ENCODE results near the gene DAPK1. TPM values are rescaled to one million over a fixed set of nuclear protein-coding genes. Genes with fewer than 3 reads are reported as not detected.

Gene DAPK1
- polyA plus RNA-seq, 1 experiment, result 0.12 TPM

GRCh38 chr9:87651431-87651830 is 153.8 kb downstream of the DAPK1 start:
- POLR2A ChIA-PET, result no interaction called here
- H3K27me3 ChIP-seq (ENCODE audit: control insufficient read depth, insufficient read depth, low read length), result peaks cover 6% of the 10 kb centered on the region
- no peaks in the 10 kb centered on the region for H3K9me3 ChIP-seq (ENCODE audit: control insufficient read depth, insufficient read depth, low read length)
- CTCF ChIA-PET, result no interaction called here
- no peak for DNase-seq (ENCODE audit: low read depth, low spot score)
- no peak for TF ChIP-seq CTCF (IDR thresholded peaks at IDR 0.05; ENCODE audit: low read depth, low read length)
- no peak overlapping the region for H3K4me3 ChIP-seq (ENCODE audit: low read depth, low read length)
- H3K27ac ChIP-seq (ENCODE audit: low read depth, low read length), result no peak overlapping the region

GRCh38 chr9:87653941-87654340 is 156.3 kb downstream of the DAPK1 start:
- TF ChIP-seq CTCF (IDR thresholded peaks at IDR 0.05; ENCODE audit: low read depth, low read length), result no peak
- Histone ChIP-seq H3K9me3 (ENCODE audit: control insufficient read depth, insufficient read depth, low read length) (no peaks in the 10 kb centered on the region), H3K4me3 (ENCODE audit: low read depth, low read length) (no peak overlapping the region), H3K27me3 (ENCODE audit: control insufficient read depth, insufficient read depth, low read length) (peaks cover 6% of the 10 kb centered on the region), H3K27ac (ENCODE audit: low read depth, low read length) (no peak overlapping the region)
- POLR2A ChIA-PET, result no interaction called here
- CTCF ChIA-PET, result no interaction called here
- no peak for DNase-seq (ENCODE audit: low read depth, low spot score)

- Histone ChIP-seq H3K9me3 (ENCODE audit: control insufficient read depth, insufficient read depth, low read length) (no peaks in the 10 kb centered on the region; the same call in 1 of the 2 replicates), H3K27me3 (ENCODE audit: control insufficient read depth, insufficient read depth, low read length) (peaks cover 4% of the 10 kb centered on the region), H3K4me3 (ENCODE audit: low read depth, low read length) (no peak overlapping the region), H3K27ac (ENCODE audit: low read depth, low read length) (no peak overlapping the region)
- no peak for TF ChIP-seq CTCF (IDR thresholded peaks at IDR 0.05; ENCODE audit: low read depth, low read length)
- ChIA-PET CTCF (interaction anchor here (1.4 kb wide), 1 partner anchor 28 kb away, joined by 4 read pairs; no protein-coding TSS in a partner anchor), POLR2A (no interaction called here)
- DNase-seq (ENCODE audit: low read depth, low spot score), result no peak
Observed at GRCh38 chr9:87655731-87656130, 158.1 kb downstream of the DAPK1 start.

GRCh38 chr9:87656485-87656884 is 158.8 kb downstream of the DAPK1 start:
- DNase-seq (ENCODE audit: low read depth, low spot score), result no peak

GRCh38 chr9:87657190-87657589 is 159.5 kb downstream of the DAPK1 start:
- no peak for DNase-seq (ENCODE audit: low read depth, low spot score)
- ChIA-PET CTCF (interaction anchor here (1.2 to 1.4 kb wide), 2 partner anchors 20 to 26 kb away, joined by 3 to 4 read pairs; no protein-coding TSS in a partner anchor), POLR2A (no interaction called here)
- H3K9me3 ChIP-seq (ENCODE audit: control insufficient read depth, insufficient read depth, low read length), result no peaks in the 10 kb centered on the region; the same call in 1 of the 2 replicates
- H3K27me3 ChIP-seq (ENCODE audit: control insufficient read depth, insufficient read depth, low read length), result peaks cover 4% of the 10 kb centered on the region
- TF ChIP-seq CTCF (IDR thresholded peaks at IDR 0.05; ENCODE audit: low read depth, low read length), result no peak
- H3K4me3 ChIP-seq (ENCODE audit: low read depth, low read length), result no peak overlapping the region
- no peak overlapping the region for H3K27ac ChIP-seq (ENCODE audit: low read depth, low read length)

More at GRCh38 chr9:87656485-87656884, 158.8 kb downstream of the DAPK1 start:
- no peak overlapping the region for H3K27ac ChIP-seq (ENCODE audit: low read depth, low read length)
- TF ChIP-seq CTCF (IDR thresholded peaks at IDR 0.05; ENCODE audit: low read depth, low read length), result peak; percentile 8; the same call in 1 of the 2 replicates
- no peaks in the 10 kb centered on the region; the same call in 1 of the 2 replicates for H3K9me3 ChIP-seq (ENCODE audit: control insufficient read depth, insufficient read depth, low read length)
- H3K4me3 ChIP-seq (ENCODE audit: low read depth, low read length), result no peak overlapping the region
- ChIA-PET CTCF (interaction anchor here (1.2 to 1.4 kb wide), 2 partner anchors 21 to 27 kb away, joined by 3 to 4 read pairs; no protein-coding TSS in a partner anchor), POLR2A (no interaction called here)
- peaks cover 4% of the 10 kb centered on the region for H3K27me3 ChIP-seq (ENCODE audit: control insufficient read depth, insufficient read depth, low read length)

Data from AG04450 (cell line).